ENCODE results near the gene FBXW12. TPM values are rescaled to one million over a fixed set of nuclear protein-coding genes. Genes with fewer than 3 reads are reported as not detected.

Gene FBXW12
- total RNA-seq, 1 experiment from 2014 or later: not detected

DNA sequence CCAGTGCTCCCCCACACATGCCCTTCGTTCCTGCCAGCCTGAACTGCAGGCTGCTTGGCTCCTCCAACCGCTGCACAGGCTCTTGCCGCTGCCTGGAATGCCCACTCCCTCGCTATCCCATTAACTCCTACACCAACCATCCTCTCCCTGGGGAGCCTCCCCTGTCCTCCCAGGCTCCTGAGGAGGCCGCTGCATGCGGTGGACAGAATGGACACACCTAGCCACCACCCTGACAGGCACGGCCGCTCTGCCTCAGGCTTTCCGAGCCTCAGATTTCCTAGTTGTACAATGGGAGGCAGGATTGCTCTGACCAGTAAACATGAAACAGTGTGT is 55.6 kb downstream of the FBXW12 start:
- TF ChIP-seq EZH2 (IDR thresholded peaks at IDR 0.05) (no peak), TCF7L2 (IDR thresholded peaks at IDR 0.05; ENCODE audit: borderline replicate concordance, extremely low read depth, insufficient read depth, insufficient read length) (no peak), CBX3 (IDR thresholded peaks at IDR 0.05; ENCODE audit: low read depth) (no peak), EGR1 (IDR thresholded peaks at IDR 0.05; ENCODE audit: low read depth) (no peak), RAD21 (IDR thresholded peaks at IDR 0.05; ENCODE audit: low read depth) (no peak), FOSL1 (IDR thresholded peaks at IDR 0.05; ENCODE audit: low read depth) (no peak), JUND (IDR thresholded peaks at IDR 0.05) (no peak), SIN3A (IDR thresholded peaks at IDR 0.05; ENCODE audit: low read depth) (no peak), SRF (IDR thresholded peaks at IDR 0.05; ENCODE audit: low read depth) (no peak), EZH2phosphoT487 (IDR thresholded peaks at IDR 0.05; ENCODE audit: borderline replicate concordance) (no peak)
- TF ChIP-seq, protein P1, sequence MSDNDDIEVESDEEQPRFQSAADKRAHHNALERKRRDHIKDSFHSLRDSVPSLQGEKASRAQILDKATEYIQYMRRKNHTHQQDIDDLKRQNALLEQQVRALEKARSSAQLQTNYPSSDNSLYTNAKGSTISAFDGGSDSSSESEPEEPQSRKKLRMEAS (IDR thresholded peaks at IDR 0.05): no peak
- TF ChIP-seq, protein P2, sequence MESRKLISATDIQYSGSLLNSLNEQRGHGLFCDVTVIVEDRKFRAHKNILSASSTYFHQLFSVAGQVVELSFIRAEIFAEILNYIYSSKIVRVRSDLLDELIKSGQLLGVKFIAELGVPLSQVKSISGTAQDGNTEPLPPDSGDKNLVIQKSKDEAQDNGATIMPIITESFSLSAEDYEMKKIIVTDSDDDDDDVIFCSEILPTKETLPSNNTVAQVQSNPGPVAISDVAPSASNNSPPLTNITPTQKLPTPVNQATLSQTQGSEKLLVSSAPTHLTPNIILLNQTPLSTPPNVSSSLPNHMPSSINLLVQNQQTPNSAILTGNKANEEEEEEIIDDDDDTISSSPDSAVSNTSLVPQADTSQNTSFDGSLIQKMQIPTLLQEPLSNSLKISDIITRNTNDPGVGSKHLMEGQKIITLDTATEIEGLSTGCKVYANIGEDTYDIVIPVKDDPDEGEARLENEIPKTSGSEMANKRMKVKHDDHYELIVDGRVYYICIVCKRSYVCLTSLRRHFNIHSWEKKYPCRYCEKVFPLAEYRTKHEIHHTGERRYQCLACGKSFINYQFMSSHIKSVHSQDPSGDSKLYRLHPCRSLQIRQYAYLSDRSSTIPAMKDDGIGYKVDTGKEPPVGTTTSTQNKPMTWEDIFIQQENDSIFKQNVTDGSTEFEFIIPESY (IDR thresholded peaks at IDR 0.05; ENCODE audit: extremely low read depth, insufficient replicate concordance, low read length): no peak
- TF ChIP-seq, protein P3, sequence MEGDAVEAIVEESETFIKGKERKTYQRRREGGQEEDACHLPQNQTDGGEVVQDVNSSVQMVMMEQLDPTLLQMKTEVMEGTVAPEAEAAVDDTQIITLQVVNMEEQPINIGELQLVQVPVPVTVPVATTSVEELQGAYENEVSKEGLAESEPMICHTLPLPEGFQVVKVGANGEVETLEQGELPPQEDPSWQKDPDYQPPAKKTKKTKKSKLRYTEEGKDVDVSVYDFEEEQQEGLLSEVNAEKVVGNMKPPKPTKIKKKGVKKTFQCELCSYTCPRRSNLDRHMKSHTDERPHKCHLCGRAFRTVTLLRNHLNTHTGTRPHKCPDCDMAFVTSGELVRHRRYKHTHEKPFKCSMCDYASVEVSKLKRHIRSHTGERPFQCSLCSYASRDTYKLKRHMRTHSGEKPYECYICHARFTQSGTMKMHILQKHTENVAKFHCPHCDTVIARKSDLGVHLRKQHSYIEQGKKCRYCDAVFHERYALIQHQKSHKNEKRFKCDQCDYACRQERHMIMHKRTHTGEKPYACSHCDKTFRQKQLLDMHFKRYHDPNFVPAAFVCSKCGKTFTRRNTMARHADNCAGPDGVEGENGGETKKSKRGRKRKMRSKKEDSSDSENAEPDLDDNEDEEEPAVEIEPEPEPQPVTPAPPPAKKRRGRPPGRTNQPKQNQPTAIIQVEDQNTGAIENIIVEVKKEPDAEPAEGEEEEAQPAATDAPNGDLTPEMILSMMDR (IDR thresholded peaks at IDR 0.05 in 2 of 3, conservative IDR thresholded peaks at IDR 0.05 in 1 of 3; ENCODE audit: borderline replicate concordance in 1 of 3, insufficient read depth in 1 of 3, low read depth in 2 of 3, low read length in 2 of 3): no peak
- Histone ChIP-seq H3K36me3 (ENCODE audit: control insufficient read depth in 1 of 2, insufficient read depth in 2 of 2, low read length in 2 of 2) (peaks cover 0 to 7% of the 10 kb centered on the region in 2 experiments; a peak in 1 of 4 replicates), H3K9me3 (ENCODE audit: control insufficient read depth in 1 of 2, insufficient read depth in 1 of 2, low read depth in 1 of 2, low read length in 2 of 2) (no peaks in the 10 kb centered on the region), H3K27ac (ENCODE audit: low read depth, low read length) (no peak overlapping the region), H3K4me3 (replicated peaks in 1 of 2; ENCODE audit: low read depth in 1 of 2, low read length in 2 of 2) (no peak overlapping the region), H3K9ac (ENCODE audit: low read length) (no peak overlapping the region), H3K4me2 (ENCODE audit: low read length) (peak overlapping the region; percentile 91; the same call in 1 of the 2 replicates), H3K9me2 (ENCODE audit: insufficient read depth) (no peaks in the 10 kb centered on the region), H3K79me2 (ENCODE audit: insufficient read depth, low read length) (no peaks in the 10 kb centered on the region; the same call in 1 of the 2 replicates), H3K4me1 (ENCODE audit: control insufficient read depth in 1 of 2, insufficient read depth in 2 of 2, low read length in 2 of 2) (peaks cover 25 to 41% of the 10 kb centered on the region in 2 experiments), H3K27me3 (ENCODE audit: insufficient read depth, low read length) (no peaks in the 10 kb centered on the region), H4K20me1 (ENCODE audit: insufficient read depth) (no peaks in the 10 kb centered on the region), H2AFZ (ENCODE audit: low read depth, low read length, poor library complexity, severe bottlenecking) (no peak overlapping the region)
- ChIA-PET CTCF (interaction anchor here (1.0 kb wide), 1 partner anchor 9 kb away, joined by 3 read pairs; no protein-coding TSS in a partner anchor), RAD21 (ENCODE audit: low non-redundant PET in 1 of 2, low total read pairs in 2 of 2, uncharacterized antibody in 2 of 2, unreplicated experiment in 2 of 2) (no interaction called here), POLR2A (no interaction called here)
- intact Hi-C loops (cut with micrococcal nuclease): no loop called here
- BruUV-seq (replicated peaks): no TSS peak
- no peak for DNase-seq (ENCODE audit: low read depth, low spot score)
- no peak for ATAC-seq

Data from HCT116 (cell line).